ENCODE measurements around the gene DNAJC3.
"Not testable (repeated sequence)": the region's sequence is repeated elsewhere in the genome, so short reads cannot be mapped to it uniquely, and the experiment has no call there.

DNAJC3 gene

DNA sequence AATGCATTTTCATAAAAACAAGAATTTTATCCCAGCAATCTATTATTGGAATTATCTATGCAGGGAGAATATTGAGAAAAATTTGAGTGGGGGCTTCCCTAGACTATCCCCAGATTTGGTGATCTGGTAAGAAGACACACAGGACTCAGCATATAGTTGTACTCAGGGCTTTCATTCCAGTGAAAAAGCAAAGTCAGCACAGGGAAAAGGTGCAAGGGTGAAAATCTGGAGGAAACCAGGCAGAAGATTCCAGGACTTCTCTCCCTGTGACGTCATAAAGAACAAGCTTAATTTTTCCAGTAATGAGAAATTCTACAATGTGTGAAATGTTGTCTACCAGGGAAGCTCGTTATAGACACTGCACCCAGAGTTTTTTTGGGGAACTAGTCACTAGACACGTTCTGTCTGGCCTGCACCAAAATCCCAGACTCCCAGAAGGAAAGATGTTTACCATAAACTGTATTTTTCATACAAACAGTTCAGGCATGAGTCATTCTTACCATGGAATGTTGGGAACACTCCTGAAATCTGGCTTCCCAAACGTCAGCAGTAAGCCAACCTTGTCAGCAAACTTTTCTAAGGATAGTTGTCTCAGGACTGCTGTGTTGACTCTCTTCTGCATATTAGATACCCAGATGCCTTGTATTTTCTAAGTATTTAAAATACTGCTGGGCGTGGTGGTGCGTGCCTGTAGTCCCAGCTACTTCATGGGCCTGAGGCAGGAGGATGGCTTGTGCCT lies 107.4 kb downstream of the DNAJC3 start:
- peak; percentile 45 for DNase-seq

DNA sequence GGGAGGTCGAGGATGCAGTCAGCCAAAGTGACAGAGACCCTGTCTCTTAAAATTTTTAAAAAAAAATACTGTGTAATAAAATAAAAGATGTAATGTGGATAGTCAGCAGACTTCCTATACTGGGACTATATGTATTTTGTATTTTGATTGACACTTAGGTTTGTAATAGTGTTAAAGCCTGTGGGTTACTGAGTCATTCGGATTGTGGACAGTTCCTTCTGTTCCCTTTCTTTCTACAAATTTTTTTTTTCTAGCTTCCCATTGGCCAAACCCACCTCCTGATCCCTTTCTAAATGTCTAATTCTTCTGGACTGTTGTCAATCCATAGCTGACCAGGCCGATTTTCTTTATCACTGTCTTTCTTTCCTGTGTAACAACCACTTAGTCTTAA lies 108.0 kb downstream of the DNAJC3 start:
- no peak for DNase-seq

GRCh38 chr13:95787356-95788099 lies 110.6 kb downstream of the DNAJC3 start:
- DNase-seq, result no peak

GRCh38 chr13:95788100-95788463 lies 111.1 kb downstream of the DNAJC3 start:
- no peak for DNase-seq

GRCh38 chr13:95789315-95789714 lies 112.4 kb downstream of the DNAJC3 start:
- not testable (repeated sequence) for DNase-seq

DNA sequence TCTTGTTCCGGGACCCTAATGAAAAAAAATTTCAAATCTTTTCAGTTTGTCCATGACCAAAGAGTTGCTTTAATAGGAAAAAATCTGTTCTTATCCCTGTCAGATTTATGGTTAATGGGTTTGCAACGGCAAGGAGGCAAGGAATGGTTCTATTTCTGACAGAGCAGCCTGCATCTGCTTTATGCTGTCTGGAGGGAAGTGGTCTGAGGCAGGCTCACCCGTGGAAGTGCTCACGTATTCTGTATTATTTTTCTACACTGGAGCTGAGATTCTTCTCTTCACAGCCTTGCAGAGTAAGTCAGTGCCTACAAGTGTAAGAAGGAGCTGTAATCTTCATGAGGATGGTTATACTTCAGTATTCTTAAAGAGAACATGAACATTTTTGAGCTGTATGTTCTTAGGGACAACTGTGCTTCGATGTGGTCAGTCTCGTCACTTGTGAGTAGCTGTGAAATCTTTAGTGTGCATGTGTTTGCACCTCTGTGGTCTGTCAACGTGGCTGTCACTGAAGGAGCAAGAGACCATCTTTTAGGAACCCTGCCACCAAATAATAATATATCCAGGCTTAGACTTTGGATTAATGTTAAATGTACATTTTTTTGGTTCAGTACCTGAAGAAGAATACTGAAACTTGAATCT lies 114.3 kb downstream of the DNAJC3 start:
- DNase-seq, result no peak

- DNase-seq, result no peak
These were observed 116.1 kb downstream of the DNAJC3 start for GRCh38 chr13:95793018-95793555.

GRCh38 chr13:95793781-95794180 lies 116.8 kb downstream of the DNAJC3 start:
- DNase-seq, result no peak

DNA sequence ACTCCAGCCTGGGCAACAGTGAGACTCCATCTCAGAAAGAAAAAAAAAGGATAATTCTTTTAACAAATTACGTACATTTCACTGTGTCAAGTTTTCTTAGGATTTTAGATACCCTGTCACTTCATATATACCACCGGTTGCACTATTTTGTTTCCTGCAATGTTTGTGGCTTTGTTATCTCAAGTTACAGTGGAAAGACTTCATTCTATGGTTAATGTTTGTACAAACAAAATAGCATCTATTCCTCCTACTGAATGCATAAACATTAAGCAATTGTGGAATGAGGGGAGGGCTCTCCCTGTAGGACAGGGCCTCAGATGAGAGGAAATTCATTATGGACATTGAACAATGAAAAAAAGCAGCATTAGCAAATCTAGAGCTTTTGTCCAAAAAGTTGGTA lies 120.1 kb downstream of the DNAJC3 start:
- DNase-seq, result no peak

DNA sequence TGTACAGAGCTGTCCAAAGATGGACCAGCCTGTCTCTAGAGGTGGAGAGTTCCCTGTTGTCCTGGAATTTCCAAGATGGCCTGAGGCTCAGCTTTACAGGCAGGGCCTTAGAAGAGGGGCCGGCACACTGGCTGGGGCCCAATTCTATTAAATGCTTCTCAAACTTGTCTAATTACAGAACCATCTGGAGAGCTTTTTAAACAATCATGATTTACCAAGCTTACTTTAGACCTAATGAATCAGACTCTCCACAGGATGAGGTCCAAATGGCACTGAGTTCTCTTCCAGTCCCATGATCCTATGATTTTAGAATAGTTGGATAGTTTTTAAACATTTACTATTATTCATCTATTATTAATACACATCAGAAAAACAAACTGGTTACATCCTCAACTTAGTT lies 123.5 kb downstream of the DNAJC3 start:
- DNase-seq, result no peak

GRCh38 chr13:95801825-95802224 lies 124.9 kb downstream of the DNAJC3 start:
- DNase-seq, result no peak

DNA sequence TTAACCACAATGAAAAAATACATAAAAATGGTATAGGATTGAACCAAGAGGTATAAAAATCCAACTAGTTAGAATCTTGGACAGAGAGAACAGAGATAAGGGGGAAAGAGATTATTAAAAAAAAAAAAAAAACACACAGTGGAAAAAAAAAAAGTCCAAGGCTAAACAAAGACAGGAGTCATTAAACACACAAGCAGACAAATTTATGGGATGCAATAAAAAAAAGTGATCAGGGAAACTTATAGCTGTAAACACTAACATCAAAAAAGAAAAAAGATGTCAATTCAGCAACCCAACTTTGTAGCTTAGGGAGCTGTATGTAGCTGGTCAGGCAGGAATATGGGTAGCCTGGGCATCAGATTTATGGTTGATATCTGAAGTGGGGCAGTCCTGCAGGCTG lies 129.0 kb downstream of the DNAJC3 start:
- DNase-seq, result no peak

DNA sequence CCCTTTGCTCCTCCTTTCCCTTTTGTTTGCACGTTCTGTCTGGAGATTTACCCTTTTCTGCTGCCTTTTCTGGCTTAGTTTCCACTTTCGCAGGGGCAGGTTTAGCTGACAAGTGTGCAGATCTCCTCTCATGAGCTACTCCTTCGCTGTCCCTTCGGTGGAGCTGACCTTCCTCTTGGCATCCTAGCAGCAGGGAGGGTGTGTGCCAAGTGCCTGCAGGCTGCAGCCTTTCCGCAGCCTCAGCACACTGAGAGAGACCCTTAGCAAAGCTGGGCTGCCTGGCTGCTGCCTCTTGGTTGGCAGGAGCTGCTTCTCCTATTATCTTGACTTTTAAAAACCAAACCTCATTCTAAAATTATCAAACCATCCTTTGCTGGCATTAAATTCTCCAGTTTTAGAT lies 132.5 kb downstream of the DNAJC3 start:
- no peak for DNase-seq

DNA sequence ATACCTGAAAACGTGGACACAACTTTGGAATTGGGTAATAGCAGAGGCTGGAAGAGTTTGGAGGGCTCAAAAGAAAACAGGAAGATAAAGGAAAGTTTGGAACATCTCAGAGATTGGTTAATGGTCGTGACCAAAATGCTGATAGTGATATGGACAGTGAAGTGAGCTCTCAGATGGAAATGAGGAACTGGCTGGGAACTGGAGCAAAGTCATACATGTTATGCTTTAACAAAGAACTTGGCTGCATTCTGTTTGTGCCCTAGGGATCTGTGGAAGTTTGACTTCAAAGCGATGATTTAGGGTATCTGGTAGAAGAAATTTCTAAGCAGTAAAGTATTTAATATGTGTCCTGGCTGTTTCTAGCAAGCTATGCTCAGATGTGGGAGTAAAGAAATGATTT lies 136.2 kb downstream of the DNAJC3 start:
- no peak for DNase-seq

DNA sequence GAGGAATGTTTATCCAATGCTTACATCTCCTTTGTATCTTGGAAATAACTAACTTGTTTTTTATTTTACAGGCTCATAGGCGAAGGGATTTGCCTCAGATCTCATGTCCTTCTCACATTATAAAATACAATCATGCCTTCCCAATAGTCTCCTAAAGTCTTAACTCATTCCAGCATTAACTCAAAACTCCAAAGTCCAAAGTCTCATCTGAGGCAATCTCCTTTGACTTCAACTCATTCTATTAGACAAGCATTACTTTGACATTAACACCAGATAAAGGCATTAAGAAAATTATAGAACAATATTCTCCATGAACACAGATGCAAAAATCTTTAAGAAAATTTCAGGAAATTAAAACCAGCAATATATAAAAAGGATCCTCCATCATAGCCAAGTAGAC lies 137.6 kb downstream of the DNAJC3 start:
- DNase-seq, result no peak

- DNase-seq, result no peak
These were observed 145.4 kb downstream of the DNAJC3 start for GRCh38 chr13:95822303-95822702.

DNA sequence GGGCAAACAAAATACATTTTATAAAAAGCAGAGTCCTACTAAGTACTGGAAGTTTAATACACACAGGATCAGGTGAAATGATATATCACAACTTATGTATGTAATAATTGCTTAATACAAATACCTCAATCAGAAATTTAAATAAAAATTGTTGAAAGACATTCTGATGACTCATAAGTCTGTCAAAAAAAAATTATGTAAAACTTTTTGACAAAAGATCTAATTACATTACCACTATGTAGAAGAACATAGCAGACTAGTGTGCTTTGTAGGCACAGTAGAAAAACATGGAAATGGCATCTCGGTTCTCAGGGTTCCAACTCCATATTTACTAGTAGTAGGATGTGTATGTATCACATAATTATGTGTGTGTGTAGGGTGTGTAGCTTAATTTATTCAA lies 156.2 kb downstream of the DNAJC3 start:
- no peak for DNase-seq

- no peak for DNase-seq
These were observed 156.8 kb downstream of the DNAJC3 start for GRCh38 chr13:95833719-95834118.

- DNase-seq, result peak; percentile 82
These were observed 157.3 kb downstream of the DNAJC3 start for GRCh38 chr13:95834134-95834765.

DNA sequence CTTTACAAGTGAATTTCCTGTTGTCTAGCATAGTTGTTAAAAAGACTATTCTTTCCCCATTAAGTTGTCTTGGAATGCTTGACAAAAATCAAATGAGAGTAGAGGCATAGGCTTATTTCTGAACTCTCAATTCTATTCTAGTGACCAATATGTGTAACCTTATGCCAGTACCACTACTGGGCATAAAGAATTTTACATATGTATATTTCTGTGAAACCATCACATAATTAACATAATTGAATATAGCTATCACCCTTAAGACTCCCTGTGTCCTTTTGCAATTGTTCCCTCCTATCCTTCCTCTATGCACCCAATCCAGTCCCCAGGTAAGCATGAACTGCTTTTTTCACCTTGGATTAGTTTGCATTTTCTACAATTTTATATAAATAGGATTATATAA lies 165.0 kb downstream of the DNAJC3 start:
- no peak for DNase-seq

DNA sequence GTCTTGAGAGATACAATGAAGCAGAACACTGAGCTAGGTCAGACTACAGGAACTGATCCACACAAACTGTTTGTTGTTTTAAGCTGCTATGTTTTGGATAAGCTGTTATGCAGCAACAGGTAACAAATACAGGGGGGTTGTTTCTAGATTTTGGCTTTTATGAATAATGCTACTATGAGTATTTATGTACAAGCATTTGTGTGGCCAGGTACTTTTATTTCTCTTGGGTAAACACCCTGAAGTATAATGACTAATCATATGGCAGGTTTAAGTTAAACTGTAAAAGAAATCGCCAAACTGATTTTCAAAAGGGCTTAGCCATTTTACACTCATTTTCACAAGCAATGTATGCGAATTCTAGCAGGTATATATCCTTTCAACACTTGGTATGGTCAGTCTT lies 166.0 kb downstream of the DNAJC3 start:
- DNase-seq, result no peak

All from femur (tissue), 1 donor.